HG03060 (cell line): ENCODE data around the gene CERT1.
A peak's percentile ranks its signal among the peaks of the same experiment; 100 is the strongest.

Experiments used
- ATAC-seq: cut with Tn5 transposase; IDR thresholded peaks from one replicate; pipeline ENCODE4 v1.9.1; 2021; ENCODE audit warnings: low read depth, moderate number of reproducible peaks; ENCODE audit not compliant: unreplicated experiment

Gene CERT1

GRCh38 chr5:75481024-75481423 lies 30.4 kb downstream of the CERT1 start:
- no peak for ATAC-seq

- ATAC-seq, result no peak
Observed at GRCh38 chr5:75475364-75475763, 36.1 kb downstream of the CERT1 start.

GRCh38 chr5:75473463-75473862 lies 38.0 kb downstream of the CERT1 start:
- no peak for ATAC-seq

DNA sequence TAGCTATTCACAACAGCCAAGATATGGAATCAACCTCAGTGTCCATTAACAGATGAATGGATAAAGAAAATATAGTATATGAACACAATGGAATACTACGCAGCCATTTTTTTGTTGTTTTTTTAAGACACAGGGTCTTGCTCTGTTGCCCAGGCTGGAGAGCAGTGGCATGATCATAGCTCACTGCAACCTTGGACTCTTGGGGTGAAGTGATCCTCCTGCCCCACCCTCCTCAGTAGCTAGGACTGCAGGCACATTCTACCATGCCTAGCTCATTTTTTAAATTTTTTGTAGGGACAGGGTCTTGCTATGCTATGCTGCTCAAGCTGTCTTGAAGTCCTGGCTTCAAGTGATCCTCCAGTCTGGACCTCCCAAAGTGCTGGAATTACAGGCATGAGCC lies 38.5 kb downstream of the CERT1 start:
- no peak for ATAC-seq

- no peak for ATAC-seq
Observed at GRCh38 chr5:75471193-75471592, 40.2 kb downstream of the CERT1 start.

- no peak for ATAC-seq
Observed at GRCh38 chr5:75469017-75469416, 42.4 kb downstream of the CERT1 start.

DNA sequence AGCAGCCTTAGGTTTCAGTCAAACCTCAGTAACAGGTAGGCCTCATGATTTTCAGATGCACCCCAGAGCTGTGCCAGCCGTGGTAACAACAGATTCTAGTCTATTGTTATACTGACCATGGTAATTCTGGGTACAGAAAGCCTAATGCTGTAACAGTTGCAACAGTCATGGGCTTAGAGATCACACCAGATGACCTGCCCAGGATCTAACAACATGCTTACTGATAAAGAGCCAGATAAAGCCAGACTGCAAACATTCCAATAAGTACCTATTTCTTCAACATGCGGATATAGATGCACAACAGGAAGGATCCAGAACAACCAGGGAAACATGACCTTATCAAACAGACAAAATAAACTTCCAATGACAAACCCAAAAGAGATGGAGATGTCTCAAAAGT lies 42.8 kb downstream of the CERT1 start:
- no peak for ATAC-seq

- ATAC-seq, result no peak
Observed at GRCh38 chr5:75466006-75466716, 45.3 kb downstream of the CERT1 start.

DNA sequence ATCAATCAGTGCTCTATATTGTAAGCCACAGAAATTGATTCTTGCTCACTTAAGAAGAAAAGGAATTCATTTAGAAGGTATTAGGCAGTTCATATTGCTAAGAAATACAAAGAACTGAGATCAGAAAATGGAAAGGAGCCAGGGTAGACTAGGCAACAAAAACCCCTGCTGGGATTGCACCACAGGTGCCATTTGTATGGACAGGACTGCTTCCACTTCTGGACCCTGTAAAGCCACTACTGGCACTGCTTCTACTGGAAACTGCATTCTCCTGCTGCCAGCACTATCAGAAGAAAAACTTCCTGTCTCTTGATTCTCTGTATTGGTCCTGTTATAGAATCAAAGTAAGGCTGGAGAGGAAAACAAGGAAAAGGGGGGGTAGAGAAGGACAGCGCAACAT lies 45.9 kb downstream of the CERT1 start:
- ATAC-seq, result no peak

GRCh38 chr5:75463726-75464125 lies 47.7 kb downstream of the CERT1 start:
- no peak for ATAC-seq

- no peak for ATAC-seq
Observed at GRCh38 chr5:75461679-75462078, 49.8 kb downstream of the CERT1 start.

GRCh38 chr5:75460942-75461610 lies 50.4 kb downstream of the CERT1 start:
- peak; percentile 57 for ATAC-seq

GRCh38 chr5:75460532-75460931 lies 50.9 kb downstream of the CERT1 start:
- peak; percentile 16 for ATAC-seq

GRCh38 chr5:75457691-75458090 lies 53.7 kb downstream of the CERT1 start:
- ATAC-seq, result no peak

- no peak for ATAC-seq
Observed at GRCh38 chr5:75457161-75457560, 54.3 kb downstream of the CERT1 start.

DNA sequence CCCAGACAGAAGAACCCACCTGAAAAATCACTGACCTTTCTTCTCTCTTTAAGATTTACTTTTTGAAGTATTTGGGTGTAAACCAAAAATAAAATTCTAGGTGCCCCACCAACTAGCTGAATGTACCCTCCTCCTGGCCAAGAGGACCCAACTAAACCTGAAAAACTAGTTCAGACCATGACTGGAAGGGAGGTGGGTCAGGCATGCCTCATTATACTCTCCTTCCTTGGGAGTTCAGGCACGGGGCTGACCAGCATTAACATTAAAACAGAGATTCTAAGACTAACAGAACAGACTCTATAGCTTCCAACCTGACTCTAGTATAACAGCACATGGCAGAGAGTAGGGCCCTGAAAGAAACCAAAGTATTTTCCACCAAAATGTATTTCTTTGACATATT lies 61.4 kb downstream of the CERT1 start:
- no peak for ATAC-seq

GRCh38 chr5:75446068-75446467 lies 65.4 kb downstream of the CERT1 start:
- ATAC-seq, result no peak

DNA sequence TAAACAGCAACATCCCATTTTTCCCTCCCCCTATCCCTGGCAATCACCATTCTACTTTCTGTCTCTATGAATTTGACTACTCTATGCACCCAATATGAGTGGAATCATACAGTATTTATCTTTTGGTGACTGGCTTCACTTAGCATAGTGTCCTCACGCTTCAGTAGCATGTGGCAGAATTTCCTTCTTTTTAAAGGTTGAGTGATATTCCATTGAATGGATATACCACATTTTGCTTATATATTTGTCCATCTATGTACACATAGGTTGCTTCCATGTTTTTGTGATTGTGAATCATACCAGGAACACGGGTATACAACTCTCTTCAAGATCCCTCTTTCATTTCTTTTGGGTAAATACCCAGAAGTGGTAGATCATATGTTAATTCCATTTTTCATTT lies 69.9 kb downstream of the CERT1 start:
- no peak for ATAC-seq

GRCh38 chr5:75439276-75439675 lies 72.2 kb downstream of the CERT1 start:
- ATAC-seq, result no peak

DNA sequence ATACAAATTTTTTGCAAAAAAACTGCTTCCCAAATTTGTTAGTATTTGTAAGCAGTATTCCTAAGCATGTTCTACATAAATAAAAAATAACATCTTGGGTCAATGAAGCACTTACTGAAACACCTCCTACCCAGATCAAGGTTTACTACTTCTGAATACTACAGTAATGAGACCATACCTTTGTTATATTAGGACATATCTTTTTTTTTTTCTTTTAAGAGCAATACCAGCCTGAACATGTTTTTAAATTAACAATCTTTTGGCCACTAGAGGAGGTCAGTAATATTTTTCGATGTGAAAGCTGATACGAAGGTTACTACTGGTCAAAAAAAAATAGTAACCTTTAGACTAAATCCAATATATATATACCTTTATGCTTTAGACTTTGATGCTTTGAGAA lies 72.7 kb downstream of the CERT1 start:
- ATAC-seq, result no peak

GRCh38 chr5:75435096-75435495 lies 76.3 kb downstream of the CERT1 start:
- no peak for ATAC-seq

- no peak for ATAC-seq
Observed at GRCh38 chr5:75433814-75434506, 77.5 kb downstream of the CERT1 start.
